GM19372 (cell line): ENCODE data around the gene CAMSAP3.

Experiments
- ATAC-seq: cut with Tn5 transposase; IDR thresholded peaks from one replicate; pipeline ENCODE4 v1.9.1; 2021; ENCODE audit warnings: mild to moderate bottlenecking, low read depth, moderate library complexity; ENCODE audit not compliant: unreplicated experiment

The CAMSAP3 gene, protein sequence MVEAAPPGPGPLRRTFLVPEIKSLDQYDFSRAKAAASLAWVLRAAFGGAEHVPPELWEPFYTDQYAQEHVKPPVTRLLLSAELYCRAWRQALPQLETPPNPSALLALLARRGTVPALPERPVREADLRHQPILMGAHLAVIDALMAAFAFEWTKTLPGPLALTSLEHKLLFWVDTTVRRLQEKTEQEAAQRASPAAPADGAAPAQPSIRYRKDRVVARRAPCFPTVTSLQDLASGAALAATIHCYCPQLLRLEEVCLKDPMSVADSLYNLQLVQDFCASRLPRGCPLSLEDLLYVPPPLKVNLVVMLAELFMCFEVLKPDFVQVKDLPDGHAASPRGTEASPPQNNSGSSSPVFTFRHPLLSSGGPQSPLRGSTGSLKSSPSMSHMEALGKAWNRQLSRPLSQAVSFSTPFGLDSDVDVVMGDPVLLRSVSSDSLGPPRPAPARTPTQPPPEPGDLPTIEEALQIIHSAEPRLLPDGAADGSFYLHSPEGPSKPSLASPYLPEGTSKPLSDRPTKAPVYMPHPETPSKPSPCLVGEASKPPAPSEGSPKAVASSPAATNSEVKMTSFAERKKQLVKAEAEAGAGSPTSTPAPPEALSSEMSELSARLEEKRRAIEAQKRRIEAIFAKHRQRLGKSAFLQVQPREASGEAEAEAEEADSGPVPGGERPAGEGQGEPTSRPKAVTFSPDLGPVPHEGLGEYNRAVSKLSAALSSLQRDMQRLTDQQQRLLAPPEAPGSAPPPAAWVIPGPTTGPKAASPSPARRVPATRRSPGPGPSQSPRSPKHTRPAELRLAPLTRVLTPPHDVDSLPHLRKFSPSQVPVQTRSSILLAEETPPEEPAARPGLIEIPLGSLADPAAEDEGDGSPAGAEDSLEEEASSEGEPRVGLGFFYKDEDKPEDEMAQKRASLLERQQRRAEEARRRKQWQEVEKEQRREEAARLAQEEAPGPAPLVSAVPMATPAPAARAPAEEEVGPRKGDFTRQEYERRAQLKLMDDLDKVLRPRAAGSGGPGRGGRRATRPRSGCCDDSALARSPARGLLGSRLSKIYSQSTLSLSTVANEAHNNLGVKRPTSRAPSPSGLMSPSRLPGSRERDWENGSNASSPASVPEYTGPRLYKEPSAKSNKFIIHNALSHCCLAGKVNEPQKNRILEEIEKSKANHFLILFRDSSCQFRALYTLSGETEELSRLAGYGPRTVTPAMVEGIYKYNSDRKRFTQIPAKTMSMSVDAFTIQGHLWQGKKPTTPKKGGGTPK

DNA sequence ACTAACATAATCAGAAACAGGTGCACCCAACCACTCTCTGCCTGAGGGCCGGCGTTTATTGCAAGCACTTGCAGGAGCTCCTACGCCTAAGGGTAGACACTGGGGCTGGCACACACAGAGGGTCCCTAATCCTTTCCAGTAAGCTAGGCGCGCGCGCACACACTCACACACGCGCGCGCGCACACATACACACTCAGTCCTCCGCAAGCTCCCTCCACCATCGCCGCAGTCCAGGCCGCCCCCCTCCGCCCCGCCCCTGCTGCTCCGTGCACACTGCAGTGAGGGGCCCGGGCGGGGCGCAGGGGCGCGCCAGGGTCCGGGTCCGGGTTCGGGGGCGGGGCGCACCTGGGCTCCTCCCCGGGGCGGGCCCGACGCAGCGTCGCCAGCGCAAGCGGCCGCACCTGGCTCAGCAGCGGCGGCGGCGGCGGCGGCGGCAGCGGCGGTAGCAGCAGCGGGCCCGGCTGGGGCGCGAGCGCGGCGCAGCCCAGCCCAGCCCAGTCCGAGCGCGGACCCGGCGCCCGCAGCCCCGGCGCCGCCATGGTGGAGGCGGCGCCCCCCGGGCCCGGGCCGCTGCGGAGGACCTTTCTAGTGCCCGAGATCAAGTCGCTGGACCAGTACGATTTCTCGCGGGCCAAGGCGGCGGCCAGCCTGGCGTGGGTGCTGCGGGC lies at the start of gene CAMSAP3:
Gene CAMSAP3 (plus strand): TSS at position 398 of the 668 bp plus-strand sequence. CDS start 140 bp downstream, at position 538.
- peak; percentile 54 for ATAC-seq

DNA sequence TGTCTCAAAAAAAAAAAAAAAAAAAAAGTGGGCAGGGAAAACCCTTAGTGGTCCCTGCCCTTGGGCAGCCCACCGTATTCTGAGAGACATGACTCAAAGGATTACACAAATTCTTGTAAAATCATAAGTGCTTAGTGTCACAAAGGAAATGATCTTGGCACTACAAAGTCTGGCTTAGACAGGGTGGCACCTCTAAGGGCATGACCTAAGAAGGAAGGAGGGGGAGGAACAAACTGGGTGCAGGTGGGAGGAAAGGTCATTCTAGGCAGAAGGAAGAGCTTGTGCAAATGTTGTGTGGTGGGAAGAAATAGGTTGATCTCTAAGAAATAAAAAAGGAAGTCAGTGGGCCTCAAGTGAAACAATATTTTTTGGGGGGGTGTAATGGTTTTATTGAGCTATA lies 49.8 kb upstream of the CAMSAP3 start:
- no peak for ATAC-seq

DNA sequence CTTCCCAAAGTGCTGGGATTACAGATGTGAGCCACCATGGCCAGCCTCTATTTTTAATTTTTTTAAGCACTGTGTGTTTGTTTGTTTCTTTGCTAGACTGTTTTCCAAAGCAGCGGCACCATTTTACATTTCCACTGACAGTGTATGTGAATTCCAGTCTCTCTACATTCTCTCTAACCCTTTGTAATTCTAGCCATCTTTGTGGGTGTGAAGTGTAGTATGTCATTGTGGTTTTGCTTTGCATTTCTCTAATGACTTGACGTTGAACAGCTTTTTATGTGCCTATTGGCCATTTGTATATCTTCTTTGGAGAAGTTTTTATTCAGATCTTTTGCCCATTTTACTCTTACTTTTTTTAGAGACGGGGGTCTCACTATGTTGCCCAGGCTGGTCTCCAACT lies 48.5 kb upstream of the CAMSAP3 start:
- ATAC-seq, result no peak

DNA sequence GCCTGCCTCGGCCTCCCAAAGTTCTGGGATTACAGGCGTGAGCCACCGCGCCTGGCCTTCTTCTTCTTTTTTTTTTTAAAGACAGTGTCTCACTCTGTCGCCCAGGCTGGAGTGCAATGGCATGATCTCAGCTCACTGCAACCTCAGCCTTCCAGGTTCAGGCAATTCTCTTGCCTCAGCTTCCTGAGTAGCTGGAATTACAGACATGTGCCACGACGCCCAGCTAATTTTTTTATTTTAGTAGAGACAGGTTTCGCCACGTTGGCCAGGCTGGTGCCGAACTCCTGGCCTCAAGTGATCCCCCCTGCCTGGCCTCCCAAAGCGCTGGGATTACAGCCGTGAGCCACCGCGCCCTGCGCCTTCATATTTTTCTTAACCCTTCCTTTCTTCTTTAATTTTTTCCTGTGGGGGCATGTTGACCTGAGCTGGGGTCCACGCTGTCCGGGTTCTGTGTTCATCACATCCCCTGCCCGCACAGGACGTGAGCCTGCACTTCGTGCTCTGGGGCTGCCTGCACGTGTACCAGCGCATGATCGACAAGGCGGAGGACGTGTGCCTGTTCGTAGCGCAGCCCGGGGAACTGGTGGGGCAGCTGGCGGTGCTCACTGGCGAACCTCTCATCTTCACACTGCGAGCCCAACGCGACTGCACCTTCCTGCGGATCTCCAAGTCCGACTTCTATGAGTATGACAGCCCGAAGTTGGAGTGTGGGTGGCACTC lies 46.1 kb upstream of the CAMSAP3 start:
- ATAC-seq, result no peak

DNA sequence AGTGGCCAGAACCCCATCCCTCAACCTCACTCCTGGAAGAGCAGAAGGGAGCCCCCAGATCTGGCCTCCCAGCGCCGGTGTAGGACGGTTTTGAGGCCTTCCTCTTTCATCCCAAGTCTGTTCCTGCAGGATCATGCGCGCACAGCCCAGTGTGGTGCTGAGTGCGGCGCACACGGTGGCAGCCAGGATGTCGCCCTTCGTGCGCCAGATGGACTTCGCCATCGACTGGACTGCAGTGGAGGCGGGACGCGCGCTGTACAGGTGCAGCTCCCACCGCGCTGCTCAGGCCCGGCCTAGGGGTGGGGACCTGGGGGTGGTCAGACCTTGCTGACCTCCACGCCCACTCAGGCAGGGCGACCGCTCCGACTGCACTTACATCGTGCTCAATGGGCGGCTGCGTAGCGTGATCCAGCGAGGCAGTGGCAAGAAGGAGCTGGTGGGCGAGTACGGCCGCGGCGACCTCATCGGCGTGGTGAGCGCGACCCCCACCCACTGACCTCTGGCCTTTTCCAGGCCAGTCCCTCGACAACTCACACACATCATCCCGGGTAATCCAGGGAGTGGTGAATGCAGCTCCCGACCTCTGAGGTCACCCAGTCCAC lies 45.4 kb upstream of the CAMSAP3 start:
- ATAC-seq, result no peak

DNA sequence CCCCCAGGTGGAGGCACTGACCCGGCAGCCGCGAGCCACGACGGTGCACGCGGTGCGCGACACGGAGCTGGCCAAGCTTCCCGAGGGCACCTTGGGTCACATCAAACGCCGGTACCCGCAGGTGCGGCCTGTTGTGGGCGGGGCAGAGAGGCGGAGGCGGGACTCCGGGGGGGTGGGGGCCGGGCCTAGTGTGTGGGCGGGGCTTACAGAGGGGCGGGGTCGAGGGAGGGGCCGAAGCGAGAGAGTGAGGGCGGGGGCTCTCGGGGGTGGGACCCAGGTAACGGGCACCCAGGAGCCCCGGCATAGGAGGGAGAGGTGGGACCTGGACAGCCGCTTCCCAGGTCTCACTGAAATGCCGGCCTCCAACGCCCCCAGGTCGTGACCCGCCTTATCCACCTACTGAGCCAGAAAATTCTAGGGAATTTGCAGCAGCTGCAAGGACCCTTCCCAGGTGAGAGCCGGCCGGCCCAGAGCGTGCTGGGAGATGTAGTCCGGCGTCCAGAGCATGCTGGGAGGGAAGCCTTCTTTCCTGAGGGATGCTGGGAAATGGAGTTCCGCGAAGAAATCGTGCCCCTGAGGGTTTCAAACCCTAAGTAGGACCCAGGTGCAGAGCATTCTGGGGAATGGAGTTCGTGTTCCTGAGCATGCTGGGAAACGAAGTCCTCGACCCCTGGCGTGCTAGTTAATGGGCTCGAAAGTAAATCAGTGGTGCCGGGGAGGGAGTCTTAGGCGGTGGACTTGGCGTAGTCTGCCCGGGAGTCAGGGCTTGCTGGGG lies 44.5 kb upstream of the CAMSAP3 start:
- ATAC-seq, result no peak

DNA sequence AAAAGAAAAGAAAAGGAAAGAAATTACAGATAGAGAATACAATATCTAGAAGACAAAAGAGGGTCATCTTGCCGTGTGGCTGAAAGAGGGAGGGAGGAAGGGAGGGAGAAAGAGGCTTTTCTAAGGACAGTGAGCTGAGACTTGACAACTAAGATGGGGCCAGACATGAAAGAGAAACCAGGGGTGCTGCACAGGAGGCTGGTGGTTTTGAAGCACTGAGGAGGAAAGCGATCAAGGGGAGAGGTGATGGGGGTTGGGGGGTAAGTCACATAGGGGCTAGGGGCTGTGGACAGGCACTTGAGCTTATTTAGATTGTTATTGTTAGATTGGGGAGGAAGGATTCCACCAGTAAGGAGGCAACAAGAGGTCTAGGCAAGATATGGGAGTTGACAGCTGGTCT lies 42.9 kb upstream of the CAMSAP3 start:
- ATAC-seq, result no peak

DNA sequence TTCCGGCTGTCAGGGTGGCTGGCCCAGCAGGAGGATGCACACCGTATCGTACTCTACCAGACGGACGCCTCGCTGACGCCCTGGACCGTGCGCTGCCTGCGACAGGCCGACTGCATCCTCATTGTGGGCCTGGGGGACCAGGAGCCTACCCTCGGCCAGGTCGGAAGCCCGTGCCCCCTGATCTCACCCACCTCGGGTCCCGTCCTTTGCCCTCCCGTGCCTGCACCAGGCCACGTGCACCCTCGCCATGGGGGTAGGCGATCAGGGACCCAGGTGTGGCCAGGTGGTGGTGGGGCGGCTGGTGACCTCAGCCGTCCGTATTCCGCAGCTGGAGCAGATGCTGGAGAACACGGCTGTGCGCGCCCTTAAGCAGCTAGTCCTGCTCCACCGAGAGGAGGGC lies 41.1 kb upstream of the CAMSAP3 start:
- no peak for ATAC-seq

DNA sequence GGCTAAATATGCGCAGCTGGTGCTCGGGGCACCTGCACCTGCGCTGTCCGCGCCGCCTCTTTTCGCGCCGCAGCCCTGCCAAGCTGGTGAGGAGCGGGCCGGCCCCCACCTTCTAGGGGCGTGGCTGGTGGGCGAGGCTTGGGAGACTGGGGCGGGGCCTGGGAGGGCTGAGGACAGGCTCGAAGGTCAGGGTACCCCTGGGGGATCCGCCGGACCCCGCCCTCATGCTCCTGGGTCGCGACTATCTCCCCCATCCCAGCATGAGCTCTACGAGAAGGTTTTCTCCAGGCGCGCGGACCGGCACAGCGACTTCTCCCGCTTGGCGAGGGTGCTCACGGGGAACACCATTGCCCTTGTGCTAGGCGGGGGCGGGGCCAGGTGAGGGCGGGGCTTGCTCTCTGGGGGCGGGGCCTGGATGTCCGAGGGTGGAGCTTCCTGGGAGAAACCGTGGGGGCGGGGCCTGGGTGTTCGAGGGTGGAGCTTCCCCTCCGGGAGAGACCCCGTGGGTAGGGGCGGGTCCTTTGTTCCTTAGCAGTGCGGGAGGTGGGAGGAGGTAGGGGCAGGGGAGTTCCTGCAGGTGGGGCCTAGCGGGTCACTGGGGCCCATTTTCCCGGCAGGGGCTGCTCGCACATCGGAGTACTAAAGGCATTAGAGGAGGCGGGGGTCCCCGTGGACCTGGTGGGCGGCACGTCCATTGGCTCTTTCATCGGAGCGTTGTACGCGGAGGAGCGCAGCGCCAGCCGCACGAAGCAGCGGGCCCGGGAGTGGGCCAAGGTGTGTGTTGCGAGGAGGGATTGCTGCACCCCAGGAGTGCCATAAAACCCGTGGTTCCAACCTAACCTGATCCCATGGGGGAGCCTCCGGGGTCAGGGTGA lies 40.4 kb upstream of the CAMSAP3 start:
- ATAC-seq, result no peak

DNA sequence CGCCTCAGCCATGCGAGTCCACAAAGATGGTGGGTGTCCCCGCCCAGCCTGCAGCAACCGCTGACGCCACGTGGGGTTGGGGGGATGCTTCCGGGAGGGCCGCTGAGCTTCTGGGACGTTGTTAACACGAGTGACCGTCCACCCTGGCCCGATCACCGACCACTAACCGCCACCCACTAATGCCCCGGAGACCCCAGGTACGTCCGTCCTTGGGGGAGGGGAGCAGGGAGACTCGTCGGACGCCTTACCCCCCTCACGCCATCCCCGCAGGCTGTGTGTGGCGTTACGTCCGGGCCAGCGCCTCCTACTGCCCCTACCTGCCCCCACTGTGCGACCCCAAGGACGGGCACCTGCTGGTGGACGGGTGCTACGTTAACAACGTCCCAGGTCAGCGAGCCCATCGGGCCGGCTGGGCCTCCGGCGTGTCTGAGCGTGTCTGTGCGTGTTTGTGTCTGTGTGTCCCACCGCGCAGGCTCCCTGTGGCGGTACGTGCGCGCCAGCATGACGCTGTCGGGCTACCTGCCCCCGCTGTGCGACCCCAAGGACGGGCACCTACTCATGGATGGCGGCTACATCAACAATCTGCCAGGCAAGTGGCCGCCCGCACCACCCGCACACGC lies 38.9 kb upstream of the CAMSAP3 start:
- ATAC-seq, result no peak

DNA sequence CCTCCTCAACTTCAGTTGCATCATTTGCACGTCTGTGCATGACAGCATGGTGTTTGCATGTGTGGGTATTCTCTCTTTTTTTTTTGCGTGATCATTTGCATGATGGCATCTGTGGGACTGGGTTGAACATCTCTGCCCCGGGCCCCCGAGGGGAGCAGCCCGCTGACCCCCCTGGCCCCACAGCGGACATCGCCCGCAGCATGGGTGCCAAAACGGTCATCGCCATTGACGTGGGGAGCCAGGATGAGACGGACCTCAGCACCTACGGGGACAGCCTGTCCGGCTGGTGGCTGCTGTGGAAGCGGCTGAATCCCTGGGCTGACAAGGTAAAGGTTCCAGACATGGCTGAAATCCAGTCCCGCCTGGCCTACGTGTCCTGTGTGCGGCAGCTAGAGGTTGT lies 37.0 kb upstream of the CAMSAP3 start:
- ATAC-seq, result no peak

DNA sequence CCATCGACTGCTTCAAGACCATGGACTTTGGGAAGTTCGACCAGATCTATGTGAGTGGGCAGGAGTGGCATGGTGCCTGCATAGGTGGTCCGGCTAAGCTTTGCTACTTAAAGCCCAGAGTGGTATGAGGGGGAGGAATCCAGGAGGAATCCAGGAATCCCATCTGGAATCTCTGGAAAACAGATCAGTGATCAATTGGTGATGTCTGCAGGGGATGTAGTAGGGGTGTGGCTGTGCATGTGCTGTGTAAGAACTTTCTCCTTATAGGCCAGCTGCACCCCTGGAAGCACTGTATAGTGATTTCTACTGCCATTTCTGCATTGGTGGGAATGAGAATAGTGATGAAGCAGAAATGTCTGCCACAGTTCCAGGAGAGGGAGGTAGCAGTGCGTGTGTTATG lies 36.6 kb upstream of the CAMSAP3 start:
- no peak for ATAC-seq

DNA sequence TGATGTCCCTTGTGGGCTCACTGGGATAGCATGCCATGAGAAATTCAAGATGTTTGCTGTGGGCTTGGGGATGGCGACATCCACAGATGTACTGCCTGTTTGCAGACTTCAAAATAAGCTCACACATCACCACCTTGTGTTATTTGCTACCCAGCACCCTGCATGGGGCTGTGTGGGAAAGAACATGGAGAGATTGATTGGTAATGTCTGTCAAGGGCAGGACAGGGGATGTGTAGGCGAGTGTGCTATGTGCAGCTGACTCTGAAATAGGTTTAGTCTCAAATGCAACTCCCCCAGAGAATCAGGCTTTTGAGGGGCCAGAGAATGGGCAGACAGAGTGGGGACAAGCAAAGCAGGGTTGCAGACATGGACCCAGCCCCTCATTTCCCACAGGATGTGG lies 35.4 kb upstream of the CAMSAP3 start:
- ATAC-seq, result no peak

DNA sequence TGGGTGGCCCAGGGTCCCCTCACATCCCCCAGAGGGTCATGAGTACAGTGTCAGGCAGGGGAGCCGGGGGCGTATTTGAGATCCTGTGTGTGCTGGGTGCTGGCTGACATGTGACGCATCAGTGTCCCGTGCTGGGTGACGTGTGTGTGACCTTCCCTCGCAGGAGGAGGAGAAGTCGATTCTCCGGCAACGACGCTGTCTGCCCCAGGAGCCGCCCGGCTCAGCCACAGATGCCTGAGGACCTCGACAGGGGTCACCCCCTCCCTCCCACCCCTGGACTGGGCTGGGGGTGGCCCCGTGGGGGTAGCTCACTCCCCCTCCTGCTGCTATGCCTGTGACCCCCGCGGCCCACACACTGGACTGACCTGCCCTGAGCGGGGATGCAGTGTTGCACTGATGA lies 34.3 kb upstream of the CAMSAP3 start:
- ATAC-seq, result no peak

DNA sequence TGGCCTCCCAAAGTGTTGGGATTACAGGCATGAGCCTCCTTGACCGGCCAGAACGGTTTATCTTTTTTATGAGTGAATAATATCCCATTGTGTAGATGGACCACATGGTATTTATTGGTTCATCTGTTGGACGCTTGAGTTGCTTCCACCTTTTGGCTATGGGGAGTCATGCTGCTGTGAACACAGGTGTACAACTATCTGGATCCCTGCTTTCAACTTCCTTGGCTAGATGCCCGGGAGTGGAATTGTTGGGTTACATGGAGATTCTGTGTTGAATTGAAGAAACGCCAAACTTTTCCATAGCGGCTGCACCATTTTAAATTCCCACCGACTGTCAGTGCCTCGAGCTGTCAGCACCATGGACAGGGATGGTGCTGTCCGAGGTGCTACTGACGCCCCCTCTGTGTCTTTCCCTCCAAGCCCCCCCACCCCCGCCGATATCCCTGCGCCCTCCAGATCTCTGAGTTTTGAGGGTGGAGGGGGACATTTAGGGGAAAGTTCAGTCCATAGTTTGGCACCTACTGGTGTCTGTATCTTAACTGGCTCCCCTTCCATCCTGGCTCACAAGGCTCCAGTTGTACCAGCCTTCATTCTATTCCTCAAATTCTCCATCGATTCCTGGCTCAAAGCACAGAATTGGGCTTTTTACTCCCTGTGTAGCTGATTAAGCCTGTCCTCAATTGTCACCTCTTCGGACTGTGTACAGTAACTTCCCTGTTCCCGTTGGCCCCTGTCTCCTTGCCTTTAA lies 32.8 kb upstream of the CAMSAP3 start:
- ATAC-seq, result no peak

DNA sequence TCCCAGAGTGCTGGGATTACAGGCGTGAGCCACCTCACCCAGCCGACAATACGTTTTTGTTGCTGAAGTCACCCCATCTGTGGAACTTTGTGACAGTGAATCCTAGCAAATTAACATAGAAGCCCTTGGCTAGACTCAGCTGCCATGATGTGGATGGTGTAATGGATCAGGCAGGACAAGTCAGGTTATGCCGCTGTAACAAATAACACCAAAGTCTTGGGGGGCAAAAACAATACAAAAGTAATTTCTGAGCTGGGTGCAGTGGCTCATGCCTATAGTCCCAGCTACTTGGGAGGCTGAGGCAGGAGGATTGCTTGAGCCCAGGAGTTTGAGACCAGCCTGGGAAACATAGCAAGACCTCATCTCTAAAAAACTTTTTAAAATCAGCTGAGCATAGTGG lies 30.8 kb upstream of the CAMSAP3 start:
- no peak for ATAC-seq

DNA sequence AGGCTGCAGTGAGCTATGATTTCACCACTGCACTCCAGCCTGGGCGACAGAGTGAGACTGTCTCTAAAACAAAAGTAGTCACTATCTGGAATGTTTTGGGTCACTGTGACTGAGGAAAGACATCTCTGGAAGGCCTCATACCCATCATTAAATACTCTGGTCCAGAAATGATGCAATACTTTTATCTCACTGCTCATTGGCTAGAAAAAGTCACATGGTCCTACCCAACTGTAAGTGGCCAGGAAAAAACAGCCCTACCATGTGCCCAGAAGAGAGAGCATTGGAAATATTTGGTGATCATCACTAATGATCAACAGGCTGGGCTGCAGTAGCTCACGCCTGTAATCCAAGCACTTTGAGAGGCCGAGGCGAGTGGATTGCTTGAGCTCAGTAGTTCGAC lies 30.3 kb upstream of the CAMSAP3 start:
- no peak for ATAC-seq
